ENCODE data around the gene TNS3. TPM values are rescaled to one million over a fixed set of nuclear protein-coding genes. Genes with fewer than 3 reads are reported as not detected.
A peak's percentile ranks its signal among the peaks of the same experiment; 100 is the strongest.

Gene TNS3
- polyA plus RNA-seq, 3 donors: 5.2 to 30.3 (median 7.9) TPM

DNA sequence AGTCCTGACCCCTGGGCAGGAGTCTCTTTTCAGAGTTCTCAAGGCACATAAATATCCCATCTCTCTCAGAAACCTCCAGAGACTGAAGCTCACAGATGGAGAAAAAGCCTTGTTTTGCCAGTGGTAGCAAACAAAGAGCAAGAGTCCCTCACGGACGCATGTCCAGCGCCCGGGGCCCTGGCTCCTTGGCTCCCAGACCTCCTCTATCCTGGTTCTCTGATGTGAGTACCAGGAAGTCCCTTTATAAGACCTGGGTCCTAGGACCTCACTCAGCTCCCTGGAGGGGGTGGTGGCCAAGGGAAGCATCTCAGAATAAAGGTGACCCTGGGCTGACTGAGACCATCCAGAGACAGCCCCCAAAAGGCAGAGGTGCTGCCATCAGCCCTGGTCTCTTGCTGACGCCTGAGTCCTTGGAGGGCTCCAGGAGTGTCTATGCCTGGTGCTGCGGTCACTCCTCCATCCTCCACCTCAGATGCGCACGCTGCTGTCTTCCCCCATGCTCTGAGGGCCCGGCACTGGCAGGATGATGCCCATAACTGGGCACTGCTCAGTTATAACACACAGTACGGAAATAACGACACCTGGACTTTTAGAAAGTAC, 221.5 kb downstream of the TNS3 start:
- TF ChIP-seq, protein P1, sequence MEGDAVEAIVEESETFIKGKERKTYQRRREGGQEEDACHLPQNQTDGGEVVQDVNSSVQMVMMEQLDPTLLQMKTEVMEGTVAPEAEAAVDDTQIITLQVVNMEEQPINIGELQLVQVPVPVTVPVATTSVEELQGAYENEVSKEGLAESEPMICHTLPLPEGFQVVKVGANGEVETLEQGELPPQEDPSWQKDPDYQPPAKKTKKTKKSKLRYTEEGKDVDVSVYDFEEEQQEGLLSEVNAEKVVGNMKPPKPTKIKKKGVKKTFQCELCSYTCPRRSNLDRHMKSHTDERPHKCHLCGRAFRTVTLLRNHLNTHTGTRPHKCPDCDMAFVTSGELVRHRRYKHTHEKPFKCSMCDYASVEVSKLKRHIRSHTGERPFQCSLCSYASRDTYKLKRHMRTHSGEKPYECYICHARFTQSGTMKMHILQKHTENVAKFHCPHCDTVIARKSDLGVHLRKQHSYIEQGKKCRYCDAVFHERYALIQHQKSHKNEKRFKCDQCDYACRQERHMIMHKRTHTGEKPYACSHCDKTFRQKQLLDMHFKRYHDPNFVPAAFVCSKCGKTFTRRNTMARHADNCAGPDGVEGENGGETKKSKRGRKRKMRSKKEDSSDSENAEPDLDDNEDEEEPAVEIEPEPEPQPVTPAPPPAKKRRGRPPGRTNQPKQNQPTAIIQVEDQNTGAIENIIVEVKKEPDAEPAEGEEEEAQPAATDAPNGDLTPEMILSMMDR (IDR thresholded peaks at IDR 0.05): no peak
- H4K20me1 ChIP-seq (ENCODE audit: insufficient read depth, low read length): peaks cover 97% of the 10 kb centered on the region
- DNase-seq: no peak

DNA sequence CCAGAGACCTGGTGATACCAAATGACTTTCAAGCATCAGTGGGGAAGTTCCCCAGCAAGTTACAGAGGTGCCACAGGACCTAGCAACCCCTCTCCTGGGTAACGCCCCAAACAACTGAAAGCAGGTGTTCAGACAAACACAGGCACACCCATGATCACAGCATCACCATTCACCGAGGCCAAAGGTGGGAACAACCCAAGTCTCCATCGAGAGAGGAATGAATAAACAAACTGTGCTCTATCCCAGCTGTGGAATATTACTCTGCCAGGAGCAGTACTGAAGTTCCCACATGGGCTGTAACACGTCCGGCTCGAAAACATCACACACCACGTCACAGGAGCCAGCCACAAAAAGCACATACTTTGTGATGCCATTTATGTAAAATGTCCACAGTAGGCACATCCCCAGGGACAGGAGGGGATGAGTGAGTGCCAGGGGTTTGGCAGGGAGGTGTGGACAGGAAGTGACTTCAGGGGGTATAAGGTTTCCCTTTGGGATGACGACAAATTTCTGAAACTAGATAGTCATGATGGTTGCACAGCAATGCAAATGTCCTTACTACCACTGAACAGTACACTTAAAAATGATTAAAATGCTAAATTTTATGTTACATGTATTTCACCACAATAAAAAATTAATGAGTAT, 222.8 kb downstream of the TNS3 start:
- no peaks in the 10 kb centered on the region for H3K9me3 ChIP-seq (replicated peaks in 1 of 2; ENCODE audit: control insufficient read depth in 1 of 2, insufficient read depth in 1 of 2, low read length in 2 of 2)
- H3K4me2 ChIP-seq (replicated peaks; ENCODE audit: extremely low read depth, low read length, poor library complexity, severe bottlenecking): no peak overlapping the region
- Mint-ChIP-seq H3K4me1 (no peaks in the 10 kb centered on the region), H3K9me3 (no peaks in the 10 kb centered on the region), H3K27me3 (ENCODE audit: low read depth in 3 of 3) (no peaks in the 10 kb centered on the region), H3K36me3 (peaks cover 28 to 46% of the 10 kb centered on the region in 2 donors), H3K4me3 (no peak overlapping the region), H3K27ac (peak overlapping the region in 2 of 7 donors; percentile 38 to 73)
- no peaks in the 10 kb centered on the region for H3K27me3 ChIP-seq (ENCODE audit: control insufficient read depth in 2 of 2, insufficient read depth in 2 of 2, low read length in 2 of 2)
- H3K4me3 ChIP-seq (replicated peaks in 1 of 3; ENCODE audit: low read depth in 2 of 3, low read length in 3 of 3): no peak overlapping the region
- no peak overlapping the region for H2AFZ ChIP-seq (ENCODE audit: insufficient read depth, low read depth, low read length, poor library complexity, severe bottlenecking)
- TF ChIP-seq, protein P1 (IDR thresholded peaks at IDR 0.05): no peak
- DNase-seq: no peak
- WGBS (ENCODE audit: insufficient coverage): 100% methylated on average over 7 of the region's 8 CpGs
- H4K20me1 ChIP-seq (ENCODE audit: insufficient read depth, low read length): peaks cover 100% of the 10 kb centered on the region
- intact Hi-C loops (cut with micrococcal nuclease): no loop called here
- no peak overlapping the region for H3K27ac ChIP-seq (ENCODE audit: low read depth in 1 of 2, low read length in 2 of 2)
- peaks cover 71% of the 10 kb centered on the region for H3K79me2 ChIP-seq (ENCODE audit: insufficient read depth, low read length)
- peaks cover 32 to 90% of the 10 kb centered on the region in 2 donors for H3K36me3 ChIP-seq (replicated peaks in 1 of 2; ENCODE audit: control insufficient read depth in 1 of 2, insufficient read depth in 2 of 2, low read length in 2 of 2)
- H3K9ac ChIP-seq (ENCODE audit: insufficient read depth, low read length, poor library complexity, severe bottlenecking): no peak overlapping the region
- no peaks in the 10 kb centered on the region for H3K4me1 ChIP-seq (ENCODE audit: control insufficient read depth in 1 of 2, insufficient read depth in 2 of 2, low read length in 2 of 2)

More for the DNA sequence above, 221.5 kb downstream of the TNS3 start:
- intact Hi-C loops (cut with micrococcal nuclease): no loop called here
- H3K4me1 ChIP-seq (ENCODE audit: control insufficient read depth in 1 of 2, insufficient read depth in 2 of 2, low read length in 2 of 2): no peaks in the 10 kb centered on the region
- Mint-ChIP-seq H3K4me1 (no peaks in the 10 kb centered on the region), H3K36me3 (peaks cover 29 to 43% of the 10 kb centered on the region in 2 donors), H3K27me3 (ENCODE audit: low read depth in 3 of 3) (no peaks in the 10 kb centered on the region), H3K27ac (peak overlapping the region in 1 of 7 donors; percentile 47), H3K4me3 (no peak overlapping the region), H3K9me3 (no peaks in the 10 kb centered on the region)
- no peaks in the 10 kb centered on the region for H3K27me3 ChIP-seq (ENCODE audit: control insufficient read depth in 2 of 2, insufficient read depth in 2 of 2, low read length in 2 of 2)
- 100% methylated on average over 10 of the region's 11 CpGs for WGBS (ENCODE audit: insufficient coverage)
- H3K9me3 ChIP-seq (replicated peaks in 1 of 2; ENCODE audit: control insufficient read depth in 1 of 2, insufficient read depth in 1 of 2, low read length in 2 of 2): no peaks in the 10 kb centered on the region
- no peak overlapping the region for H3K4me2 ChIP-seq (replicated peaks; ENCODE audit: extremely low read depth, low read length, poor library complexity, severe bottlenecking)
- H3K79me2 ChIP-seq (ENCODE audit: insufficient read depth, low read length): peaks cover 69% of the 10 kb centered on the region
- no peak overlapping the region for H3K9ac ChIP-seq (ENCODE audit: insufficient read depth, low read length, poor library complexity, severe bottlenecking)
- H3K27ac ChIP-seq (ENCODE audit: low read depth in 1 of 2, low read length in 2 of 2): no peak overlapping the region
- no peak overlapping the region for H2AFZ ChIP-seq (ENCODE audit: insufficient read depth, low read depth, low read length, poor library complexity, severe bottlenecking)
- peaks cover 39 to 86% of the 10 kb centered on the region in 2 donors for H3K36me3 ChIP-seq (replicated peaks in 1 of 2; ENCODE audit: control insufficient read depth in 1 of 2, insufficient read depth in 2 of 2, low read length in 2 of 2)
- H3K4me3 ChIP-seq (replicated peaks in 1 of 3; ENCODE audit: low read depth in 2 of 3, low read length in 3 of 3): no peak overlapping the region

Data from CD14-positive monocyte (primary cell).